ELF-1 (cell line): ENCODE data around the gene IFNA4.
"Not testable (repeated sequence)": the region's sequence is repeated elsewhere in the genome, so short reads cannot be mapped to it uniquely, and the experiment has no call there.

Experiments used
- DNase-seq: peaks from one replicate; pipeline ENCODE4 v3.0.0-alpha.2; 2016; ENCODE audit warnings: low read depth, low spot score

IFNA4 gene

DNA sequence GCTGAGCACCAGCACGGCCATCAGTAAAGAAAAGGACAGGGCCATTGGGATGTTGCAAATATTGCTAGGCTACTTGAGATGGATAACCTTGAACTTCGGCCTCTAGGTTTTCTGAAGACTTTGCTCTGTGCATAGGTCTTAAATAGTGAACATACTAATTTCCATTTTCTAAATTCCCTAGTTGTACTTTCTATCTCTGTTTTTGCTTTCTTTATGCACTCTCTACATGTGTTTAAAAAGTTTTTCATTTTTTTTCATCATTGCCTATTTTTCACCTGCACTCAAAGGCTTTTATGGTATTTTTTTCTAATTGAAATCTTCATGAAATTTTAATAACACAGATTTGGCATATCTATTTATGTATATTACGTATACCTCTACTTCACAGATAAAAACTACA is at the start of gene IFNA4:
TSS of gene IFNA4 (minus strand) at position 101 of the 400 bp plus-strand sequence. CDS start at position 45, 56 bp downstream.
- DNase-seq, result not testable (repeated sequence)

DNA sequence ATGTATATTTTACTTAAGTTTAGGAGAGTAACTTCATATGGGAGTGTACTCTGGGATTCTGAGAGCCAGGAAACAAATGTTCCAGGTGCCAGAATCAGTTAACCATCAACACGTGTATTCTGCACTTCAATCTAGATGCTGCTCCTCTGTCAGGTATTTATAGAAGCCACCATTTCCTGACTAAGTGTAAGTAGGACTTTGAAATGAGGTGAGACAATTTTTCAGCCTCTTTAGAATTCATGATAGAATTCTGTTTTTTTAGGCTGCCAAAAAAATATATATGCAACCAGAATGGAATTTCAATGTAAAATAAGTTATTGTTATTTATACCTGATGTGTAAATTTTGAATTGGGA is 49.0 kb upstream of the IFNA4 start:
- DNase-seq, result not testable (repeated sequence)

DNA sequence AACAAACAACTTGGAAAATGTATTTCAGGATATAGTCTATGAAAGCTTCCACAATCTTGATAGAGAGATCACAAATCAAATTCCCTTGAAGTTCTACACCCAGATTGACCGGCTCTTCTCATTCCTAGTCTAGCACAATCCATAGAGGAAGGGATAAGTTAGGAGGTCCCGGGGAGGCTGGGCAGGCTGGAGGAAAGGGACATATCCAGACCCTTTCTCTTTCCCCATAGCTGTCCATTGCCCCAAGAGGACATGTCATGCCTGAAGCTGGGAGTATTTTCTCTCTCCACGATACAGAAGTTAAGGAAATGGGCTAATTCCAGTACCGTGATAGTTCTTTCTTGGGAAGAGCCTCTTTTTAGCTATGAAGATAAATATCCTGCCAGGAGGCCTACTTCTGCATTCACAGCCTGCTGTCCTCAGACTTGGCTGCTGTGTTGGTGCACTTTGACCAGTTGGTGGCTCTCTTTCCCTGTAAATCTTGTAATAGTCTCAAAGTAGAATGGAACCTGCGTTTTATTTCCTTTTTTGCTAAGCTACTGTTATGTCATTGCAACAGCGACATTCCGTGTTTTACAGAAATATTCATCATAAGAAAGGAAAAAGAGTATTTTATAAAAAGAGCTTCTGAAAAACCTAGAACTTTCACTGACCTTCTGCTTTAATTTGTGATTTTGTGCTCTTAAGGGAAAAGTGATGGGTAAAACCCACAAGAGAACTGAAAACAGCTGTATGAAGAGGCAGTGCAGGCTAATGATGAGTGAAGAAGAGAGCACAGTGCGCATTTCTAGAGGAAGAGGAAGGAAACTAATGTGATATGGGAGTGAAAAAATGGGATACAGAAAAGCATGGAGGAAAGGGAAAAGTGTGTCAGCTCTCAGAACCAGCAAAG is 48.3 kb upstream of the IFNA4 start:
- peak; percentile 19 for DNase-seq

GRCh38 chr9:21234153-21234687 is 46.8 kb upstream of the IFNA4 start:
- DNase-seq, result no peak

DNA sequence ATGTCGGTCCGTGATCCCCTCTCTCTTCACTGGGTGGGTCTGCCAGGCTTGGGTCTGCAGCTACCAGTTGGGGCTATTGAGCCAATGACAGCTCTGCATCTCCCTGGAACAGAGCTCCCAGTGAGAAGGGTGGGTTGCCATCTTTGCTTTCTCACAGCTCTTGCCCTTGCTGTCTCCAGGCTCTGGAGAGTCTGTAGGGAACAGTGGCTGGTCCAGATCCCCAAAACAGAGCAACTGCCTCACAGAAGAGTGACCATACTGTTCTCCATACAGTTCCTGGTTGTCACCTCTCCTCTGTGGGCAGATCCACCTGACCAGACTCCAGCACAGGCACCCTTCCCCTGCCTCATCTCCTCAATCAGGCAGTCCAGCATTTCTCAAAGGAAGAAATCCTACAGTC is 45.9 kb upstream of the IFNA4 start:
- no peak for DNase-seq

GRCh38 chr9:21228122-21228521 is 40.7 kb upstream of the IFNA4 start, which contains the start of gene IFNA17:
Gene IFNA17 (minus strand): TSS chr9:21228222. CDS start chr9:21228173, 49 bp downstream.
- no peak for DNase-seq

DNA sequence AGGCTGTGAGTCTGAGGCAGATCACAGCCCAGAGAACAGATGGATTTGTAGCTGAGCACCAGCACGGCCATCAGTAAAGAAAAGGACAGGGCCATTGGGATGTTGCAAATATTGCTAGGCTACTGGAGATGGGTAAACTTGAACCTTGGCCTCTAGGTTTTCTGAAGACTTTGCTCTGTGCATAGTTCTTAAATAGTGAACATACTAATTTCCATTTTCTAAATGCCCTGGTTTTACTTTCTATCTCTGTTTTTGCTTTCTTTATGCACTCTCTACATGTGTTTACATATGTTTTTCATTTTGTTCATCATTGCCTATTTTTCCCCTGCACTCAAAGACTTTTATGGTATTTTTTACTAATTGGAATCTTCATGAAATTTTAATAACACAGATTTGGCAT is 29.8 kb upstream of the IFNA4 start, which contains the start of gene IFNA16:
TSS of gene IFNA16 (minus strand) at position 101 of the 400 bp plus-strand sequence. CDS start at position 95, 6 bp downstream.
- not testable (repeated sequence) for DNase-seq

DNA sequence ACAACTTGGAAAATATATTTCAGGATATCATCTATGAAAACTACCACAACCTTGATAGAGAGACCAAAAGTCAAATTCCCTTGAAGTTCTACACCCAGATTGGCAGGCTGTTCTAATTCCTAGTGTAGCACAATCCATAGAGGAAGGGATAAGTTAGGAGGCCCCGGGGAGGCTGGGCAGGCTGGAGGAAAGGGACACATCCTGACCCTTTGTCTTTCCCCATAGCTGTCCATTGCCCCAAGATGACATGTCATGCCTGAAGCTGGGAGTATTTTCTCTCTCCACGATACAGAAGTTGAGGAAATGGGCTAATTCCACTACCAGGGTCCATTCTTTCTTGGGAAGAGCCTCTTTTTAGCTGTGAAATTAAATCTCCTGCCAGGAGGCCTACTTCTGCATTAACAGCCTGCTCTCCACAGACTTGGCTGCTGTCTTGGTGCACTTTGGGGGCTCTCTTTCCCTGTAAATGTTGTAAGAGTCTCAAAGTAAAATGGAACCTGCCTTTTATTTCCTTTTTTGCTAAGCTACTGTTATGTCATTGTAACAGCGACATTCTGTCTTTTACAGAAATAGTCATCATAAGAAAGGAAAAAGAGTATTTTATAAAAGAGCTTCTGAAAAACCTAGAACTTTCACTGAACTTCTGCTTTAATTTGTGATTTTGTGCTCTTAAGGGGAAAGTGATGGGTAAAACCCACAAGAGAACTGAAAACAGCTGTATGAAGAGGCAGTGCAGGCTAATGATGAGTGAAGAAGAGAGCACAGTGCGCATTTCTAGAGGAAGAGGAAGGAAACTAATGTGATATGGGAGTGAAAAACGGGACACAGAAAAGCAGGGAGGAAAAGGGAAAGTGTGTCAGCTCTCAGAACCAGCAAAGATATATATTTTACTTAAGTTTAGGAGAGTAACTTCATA is 26.3 kb upstream of the IFNA4 start:
- DNase-seq, result peak; percentile 31

DNA sequence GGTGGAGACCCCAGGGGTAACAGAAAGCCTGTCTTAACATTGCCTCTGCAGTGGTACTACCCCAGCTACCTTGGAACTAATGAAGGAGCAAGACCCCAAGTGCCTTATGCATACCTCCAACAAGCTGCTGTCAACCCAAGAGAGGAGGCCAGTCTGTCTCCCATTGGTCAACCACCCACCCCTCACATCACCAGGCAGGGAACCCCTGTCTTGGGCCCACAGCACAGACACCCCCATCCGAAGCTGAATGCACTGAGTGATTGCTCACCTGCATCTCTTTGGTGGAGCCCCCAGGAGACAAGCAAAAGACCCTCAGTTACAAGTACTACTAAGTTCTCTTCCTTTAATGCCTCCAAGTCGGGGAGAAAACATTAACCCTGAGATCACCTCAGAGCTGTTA is 24.8 kb upstream of the IFNA4 start:
- DNase-seq, result not testable (repeated sequence)

- DNase-seq, result not testable (repeated sequence)
Measured at GRCh38 chr9:21210782-21211181, 23.4 kb upstream of the IFNA4 start.

- no peak for DNase-seq
Measured at GRCh38 chr9:21210311-21210710, 22.9 kb upstream of the IFNA4 start.

DNA sequence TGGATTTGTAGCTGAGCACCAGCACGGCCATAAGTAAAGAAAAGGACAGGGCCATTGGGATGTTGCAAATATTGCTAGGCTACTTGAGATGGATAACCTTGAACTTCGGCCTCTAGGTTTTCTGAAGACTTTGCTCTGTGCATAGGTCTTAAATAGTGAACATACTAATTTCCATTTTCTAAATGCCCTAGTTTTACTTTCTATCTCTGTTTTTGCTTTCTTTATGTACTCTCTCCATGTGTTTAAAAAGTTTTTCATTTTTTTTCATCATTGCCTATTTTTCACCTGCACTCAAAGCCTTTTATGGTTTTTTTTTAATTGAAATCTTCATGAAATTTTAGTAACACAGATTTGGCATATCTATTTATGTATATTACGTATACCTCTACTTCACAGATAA is 19.7 kb upstream of the IFNA4 start, which contains the start of gene IFNA10:
TSS of gene IFNA10 (minus strand) at position 101 of the 400 bp plus-strand sequence. CDS start at position 55, 46 bp downstream.
- not testable (repeated sequence) for DNase-seq

- no peak for DNase-seq
Measured at GRCh38 chr9:21205204-21205603, 17.8 kb upstream of the IFNA4 start.

GRCh38 chr9:21202105-21202504 is 14.7 kb upstream of the IFNA4 start, which contains the start of gene IFNA7:
Gene IFNA7 (minus strand): TSS chr9:21202205. CDS start chr9:21202165, 40 bp downstream.
- not testable (repeated sequence) for DNase-seq

DNA sequence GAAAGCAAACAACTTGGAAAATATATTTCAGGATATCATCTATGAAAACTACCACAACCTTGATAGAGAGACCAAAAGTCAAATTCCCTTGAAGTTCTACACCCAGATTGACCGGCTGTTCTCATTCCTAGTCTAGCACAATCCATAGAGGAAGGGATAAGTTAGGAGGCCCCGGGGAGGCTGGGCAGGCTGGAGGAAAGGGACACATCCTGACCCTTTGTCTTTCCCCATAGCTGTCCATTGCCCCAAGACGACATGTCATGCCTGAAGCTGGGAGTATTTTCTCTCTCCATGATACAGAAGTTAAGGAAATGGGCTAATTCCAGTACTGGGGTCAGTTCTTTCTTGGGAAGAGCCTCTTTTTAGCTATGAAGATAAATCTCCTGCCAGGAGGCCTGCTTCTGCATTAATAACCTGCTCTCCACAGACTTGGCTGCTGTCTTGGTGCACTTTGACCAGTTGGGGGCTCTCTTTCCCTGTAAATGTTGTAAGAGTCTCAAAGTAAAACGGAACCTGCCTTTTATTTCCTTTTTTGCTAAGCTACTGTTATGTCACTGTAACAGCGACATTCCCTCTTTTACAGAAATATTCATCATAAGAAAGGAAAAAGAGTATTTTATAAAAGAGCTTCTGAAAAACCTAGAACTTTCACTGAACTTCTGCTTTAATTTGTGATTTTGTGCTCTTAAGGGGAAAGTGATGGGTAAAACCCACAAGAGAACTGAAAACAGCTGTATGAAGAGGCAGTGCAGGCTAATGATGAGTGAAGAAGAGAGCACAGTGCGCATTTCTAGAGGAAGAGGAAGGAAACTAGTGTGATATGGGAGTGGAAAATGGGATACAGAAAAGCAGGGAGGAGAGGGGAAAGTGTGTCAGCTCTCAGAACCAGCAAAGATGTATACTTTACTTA is 7.7 kb upstream of the IFNA4 start:
- DNase-seq, result peak; percentile 36

- DNase-seq, result peak; percentile 39
Measured at GRCh38 chr9:21182810-21183736, 4.3 kb downstream of the IFNA4 start.

- no peak for DNase-seq
Measured at GRCh38 chr9:21174671-21175070, 12.7 kb downstream of the IFNA4 start.

- no peak for DNase-seq
Measured at GRCh38 chr9:21172156-21172555, 15.2 kb downstream of the IFNA4 start.

GRCh38 chr9:21171351-21171750 is 16.0 kb downstream of the IFNA4 start:
- DNase-seq, result no peak
